ENCODE data around the gene CBARP. TPM values are rescaled to one million over a fixed set of nuclear protein-coding genes. Genes with fewer than 3 reads are reported as not detected.

Gene CBARP
- total and polyA plus RNA-seq, 2 of the 13 experiments (the other 11 are each of a cell fraction or from before 2014, with no cell fraction given) = 1.2 to 1.4 TPM

DNA sequence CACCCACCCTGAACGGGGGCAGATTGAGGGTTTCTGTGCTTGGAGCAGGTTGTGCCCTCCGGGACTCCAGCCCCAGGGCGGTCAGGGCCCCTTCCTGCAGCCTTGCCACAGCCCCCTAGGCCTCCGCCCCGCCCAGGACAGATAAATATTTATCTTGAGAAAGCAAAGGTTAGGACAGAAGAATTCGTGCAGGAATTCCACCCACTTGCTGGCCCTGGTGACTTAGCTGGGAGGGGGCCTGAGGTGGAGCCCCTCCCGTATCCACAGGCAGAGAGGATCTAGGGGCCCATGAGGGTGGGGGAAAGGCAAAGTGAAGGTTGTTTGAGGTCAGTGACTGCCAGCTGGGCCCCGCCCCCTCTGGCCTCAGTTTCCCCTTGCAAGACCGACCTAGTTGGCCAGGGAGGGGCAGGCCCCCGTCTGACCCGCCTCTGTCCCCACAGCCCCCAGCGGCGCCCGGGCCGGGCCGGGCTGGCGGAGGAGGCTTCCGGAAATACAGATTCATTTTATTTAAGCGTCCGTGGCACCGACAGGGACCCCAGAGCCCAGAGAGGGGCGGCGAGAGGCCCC, 15.8 kb upstream of the CBARP start (continued):
- TF ChIP-seq, protein P1, sequence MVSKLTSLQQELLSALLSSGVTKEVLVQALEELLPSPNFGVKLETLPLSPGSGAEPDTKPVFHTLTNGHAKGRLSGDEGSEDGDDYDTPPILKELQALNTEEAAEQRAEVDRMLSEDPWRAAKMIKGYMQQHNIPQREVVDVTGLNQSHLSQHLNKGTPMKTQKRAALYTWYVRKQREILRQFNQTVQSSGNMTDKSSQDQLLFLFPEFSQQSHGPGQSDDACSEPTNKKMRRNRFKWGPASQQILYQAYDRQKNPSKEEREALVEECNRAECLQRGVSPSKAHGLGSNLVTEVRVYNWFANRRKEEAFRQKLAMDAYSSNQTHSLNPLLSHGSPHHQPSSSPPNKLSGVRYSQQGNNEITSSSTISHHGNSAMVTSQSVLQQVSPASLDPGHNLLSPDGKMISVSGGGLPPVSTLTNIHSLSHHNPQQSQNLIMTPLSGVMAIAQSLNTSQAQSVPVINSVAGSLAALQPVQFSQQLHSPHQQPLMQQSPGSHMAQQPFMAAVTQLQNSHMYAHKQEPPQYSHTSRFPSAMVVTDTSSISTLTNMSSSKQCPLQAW (CRISPR knock-in tag; IDR thresholded peaks at IDR 0.05) = peak; percentile 64
- TF ChIP-seq KDM2A (CRISPR knock-in tag; IDR thresholded peaks at IDR 0.05; ENCODE audit: borderline replicate concordance, low read depth) (no peak; the same call in 1 of the 2 replicates), MBNL3 (CRISPR knock-in tag; conservative IDR thresholded peaks at IDR 0.05) (no peak), THYN1 (CRISPR knock-in tag; IDR thresholded peaks at IDR 0.05; ENCODE audit: borderline replicate concordance, low read depth) (no peak), POLR2G (IDR thresholded peaks at IDR 0.05; ENCODE audit: low read depth, low read length) (peak; percentile 2; the same call in 1 of the 2 replicates), SOX5 (CRISPR knock-in tag; IDR thresholded peaks at IDR 0.05; ENCODE audit: borderline replicate concordance) (peak; percentile 78), TP53 (CRISPR knock-in tag; conservative IDR thresholded peaks at IDR 0.05) (no peak), ARNTL (CRISPR knock-in tag; IDR thresholded peaks at IDR 0.05) (peak; percentile 63; the same call in 1 of the 2 replicates), RBAK (CRISPR knock-in tag; IDR thresholded peaks at IDR 0.05) (no peak), EED (CRISPR knock-in tag; IDR thresholded peaks at IDR 0.05) (no peak), ZFYVE20 (CRISPR knock-in tag; IDR thresholded peaks at IDR 0.05; ENCODE audit: borderline replicate concordance, low read depth) (no peak), GMEB2 (CRISPR knock-in tag; IDR thresholded peaks at IDR 0.05; ENCODE audit: low read depth) (no peak), AHDC1 (CRISPR knock-in tag; IDR thresholded peaks at IDR 0.05; ENCODE audit: borderline replicate concordance) (no peak)
- TF ChIP-seq, protein P2, sequence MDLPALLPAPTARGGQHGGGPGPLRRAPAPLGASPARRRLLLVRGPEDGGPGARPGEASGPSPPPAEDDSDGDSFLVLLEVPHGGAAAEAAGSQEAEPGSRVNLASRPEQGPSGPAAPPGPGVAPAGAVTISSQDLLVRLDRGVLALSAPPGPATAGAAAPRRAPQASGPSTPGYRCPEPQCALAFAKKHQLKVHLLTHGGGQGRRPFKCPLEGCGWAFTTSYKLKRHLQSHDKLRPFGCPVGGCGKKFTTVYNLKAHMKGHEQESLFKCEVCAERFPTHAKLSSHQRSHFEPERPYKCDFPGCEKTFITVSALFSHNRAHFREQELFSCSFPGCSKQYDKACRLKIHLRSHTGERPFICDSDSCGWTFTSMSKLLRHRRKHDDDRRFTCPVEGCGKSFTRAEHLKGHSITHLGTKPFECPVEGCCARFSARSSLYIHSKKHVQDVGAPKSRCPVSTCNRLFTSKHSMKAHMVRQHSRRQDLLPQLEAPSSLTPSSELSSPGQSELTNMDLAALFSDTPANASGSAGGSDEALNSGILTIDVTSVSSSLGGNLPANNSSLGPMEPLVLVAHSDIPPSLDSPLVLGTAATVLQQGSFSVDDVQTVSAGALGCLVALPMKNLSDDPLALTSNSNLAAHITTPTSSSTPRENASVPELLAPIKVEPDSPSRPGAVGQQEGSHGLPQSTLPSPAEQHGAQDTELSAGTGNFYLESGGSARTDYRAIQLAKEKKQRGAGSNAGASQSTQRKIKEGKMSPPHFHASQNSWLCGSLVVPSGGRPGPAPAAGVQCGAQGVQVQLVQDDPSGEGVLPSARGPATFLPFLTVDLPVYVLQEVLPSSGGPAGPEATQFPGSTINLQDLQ (CRISPR knock-in tag; IDR thresholded peaks at IDR 0.05) = no peak
